NCI-H2227 treated with DMSO at 0.1 percent for 48 hours (cell line): ENCODE measurements around the gene EBF3.

Experiments
- DNase-seq: peaks from one replicate; lab custom pipeline; 2025; lab: John Stamatoyannopoulos, UW

The EBF3 gene, protein sequence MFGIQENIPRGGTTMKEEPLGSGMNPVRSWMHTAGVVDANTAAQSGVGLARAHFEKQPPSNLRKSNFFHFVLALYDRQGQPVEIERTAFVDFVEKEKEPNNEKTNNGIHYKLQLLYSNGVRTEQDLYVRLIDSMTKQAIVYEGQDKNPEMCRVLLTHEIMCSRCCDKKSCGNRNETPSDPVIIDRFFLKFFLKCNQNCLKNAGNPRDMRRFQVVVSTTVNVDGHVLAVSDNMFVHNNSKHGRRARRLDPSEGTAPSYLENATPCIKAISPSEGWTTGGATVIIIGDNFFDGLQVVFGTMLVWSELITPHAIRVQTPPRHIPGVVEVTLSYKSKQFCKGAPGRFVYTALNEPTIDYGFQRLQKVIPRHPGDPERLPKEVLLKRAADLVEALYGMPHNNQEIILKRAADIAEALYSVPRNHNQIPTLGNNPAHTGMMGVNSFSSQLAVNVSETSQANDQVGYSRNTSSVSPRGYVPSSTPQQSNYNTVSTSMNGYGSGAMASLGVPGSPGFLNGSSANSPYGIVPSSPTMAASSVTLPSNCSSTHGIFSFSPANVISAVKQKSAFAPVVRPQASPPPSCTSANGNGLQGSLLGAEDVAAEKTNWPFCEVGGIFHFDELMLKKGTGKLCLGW

DNA sequence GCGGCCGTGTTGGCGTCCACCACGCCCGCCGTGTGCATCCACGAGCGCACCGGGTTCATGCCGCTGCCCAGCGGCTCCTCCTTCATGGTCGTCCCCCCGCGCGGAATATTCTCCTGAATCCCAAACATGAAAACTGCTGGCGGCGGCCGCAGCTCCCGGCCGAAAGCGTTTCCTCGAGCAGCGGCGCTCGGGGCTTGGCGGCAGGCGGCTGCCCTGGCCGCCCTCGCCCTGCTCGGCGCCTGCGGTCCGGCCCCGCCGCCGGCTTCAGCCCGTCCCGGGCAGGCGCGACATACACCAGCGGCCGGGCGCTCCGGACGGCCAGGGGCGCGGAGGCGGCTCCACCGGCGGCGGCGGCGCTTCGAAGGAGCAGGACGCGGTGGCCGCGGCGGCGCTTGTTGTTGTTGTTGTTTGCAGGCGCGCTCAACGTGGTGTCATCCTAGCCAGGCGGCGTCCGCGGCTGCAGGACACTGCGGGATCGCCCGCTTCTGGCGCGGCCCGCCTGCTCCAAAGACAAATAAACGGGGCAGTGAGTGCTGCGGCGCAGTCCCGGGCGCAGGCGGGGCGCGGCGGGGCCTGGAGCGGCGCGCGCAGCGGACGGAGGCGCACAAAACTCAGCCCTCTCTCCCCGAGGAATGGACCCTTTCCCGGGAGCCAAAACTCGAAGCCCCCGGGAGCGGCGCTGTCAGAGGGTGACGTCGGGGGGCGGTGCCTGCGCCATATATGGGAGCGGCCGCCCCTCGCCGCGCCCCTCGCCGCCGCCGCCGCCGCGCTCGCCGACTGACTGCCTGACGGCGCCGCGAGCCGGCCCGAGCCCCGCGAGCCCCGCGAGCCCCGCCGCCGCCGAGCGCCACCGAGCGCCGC lies at the start of gene EBF3:
Gene EBF3, minus strand, starts transcription at position 634 of the 861 bp plus-strand sequence. Its CDS starts 506 bp downstream, at position 128.
- DNase-seq = no peak

- no peak for DNase-seq
These were observed 49.5 kb upstream of the EBF3 start for GRCh38 chr10:130013335-130014262.

DNA sequence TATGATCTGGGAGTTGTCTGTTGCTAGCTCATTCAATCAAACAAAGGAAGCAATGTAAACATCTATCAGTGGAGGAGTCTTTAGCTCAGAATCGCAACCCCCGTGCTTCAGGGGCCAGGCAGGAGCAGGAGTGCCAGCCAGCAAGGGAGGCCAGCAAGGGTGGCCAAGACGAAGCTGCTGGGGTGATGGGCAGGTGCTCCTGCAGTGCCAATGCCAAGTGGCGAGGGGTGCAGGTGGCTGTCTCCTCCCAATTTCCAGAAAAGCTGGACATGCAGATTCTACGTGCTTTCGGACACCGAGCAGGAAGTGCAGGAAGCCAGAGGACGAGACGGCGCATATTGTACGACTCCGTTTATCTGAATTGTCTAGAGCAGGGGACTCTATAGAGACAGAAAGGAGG lies 48.1 kb upstream of the EBF3 start:
- DNase-seq = no peak

DNA sequence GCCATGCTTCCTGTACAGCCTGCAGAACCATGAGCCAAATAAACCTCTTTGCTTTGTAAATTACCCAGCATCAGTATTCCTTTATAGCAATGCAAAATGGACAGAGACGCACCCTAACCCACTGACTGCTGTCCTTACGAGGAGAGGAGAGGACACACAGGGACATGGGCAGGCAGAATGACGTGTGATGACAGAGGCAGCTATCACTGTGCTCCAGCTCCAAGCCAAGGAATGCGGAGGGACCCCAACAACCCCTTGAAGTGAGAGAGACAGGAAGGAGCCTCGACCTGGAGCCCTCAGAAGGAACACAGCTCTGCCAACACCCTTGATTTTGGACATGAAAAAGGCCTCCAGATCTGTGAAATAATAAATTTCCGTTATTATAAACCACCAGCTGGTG lies 46.6 kb upstream of the EBF3 start:
- no peak for DNase-seq

- DNase-seq = no peak
These were observed 45.2 kb upstream of the EBF3 start for GRCh38 chr10:130009228-130009627.

GRCh38 chr10:130003787-130004613 lies 39.9 kb upstream of the EBF3 start:
- no peak for DNase-seq

GRCh38 chr10:130003166-130003565 lies 39.1 kb upstream of the EBF3 start:
- no peak for DNase-seq

- DNase-seq = no peak
These were observed 38.5 kb upstream of the EBF3 start for GRCh38 chr10:130002606-130003005.

DNA sequence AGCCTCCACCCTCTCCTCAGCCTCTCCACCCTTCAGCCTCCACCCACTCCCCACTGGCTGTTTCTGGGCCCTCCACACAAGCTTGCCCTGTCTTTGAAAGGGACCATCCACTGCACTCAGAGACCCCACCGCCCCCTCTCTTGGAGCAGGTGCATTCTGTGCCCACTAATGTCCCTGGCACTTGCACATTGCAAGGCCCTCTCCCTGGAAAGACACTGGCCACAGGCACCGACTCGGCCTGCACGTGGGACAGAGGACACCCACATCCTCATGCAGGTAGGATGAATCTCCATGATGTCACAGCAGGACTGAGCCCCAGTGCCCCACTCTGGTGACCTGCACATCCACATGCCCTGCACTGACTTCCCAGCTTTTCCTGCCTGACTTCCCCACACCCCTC lies 36.8 kb upstream of the EBF3 start:
- no peak for DNase-seq

GRCh38 chr10:129999140-129999539 lies 35.1 kb upstream of the EBF3 start:
- DNase-seq = no peak

GRCh38 chr10:129993621-129994020 lies 29.5 kb upstream of the EBF3 start:
- DNase-seq = no peak

GRCh38 chr10:129992356-129992755 lies 28.3 kb upstream of the EBF3 start:
- no peak for DNase-seq

DNA sequence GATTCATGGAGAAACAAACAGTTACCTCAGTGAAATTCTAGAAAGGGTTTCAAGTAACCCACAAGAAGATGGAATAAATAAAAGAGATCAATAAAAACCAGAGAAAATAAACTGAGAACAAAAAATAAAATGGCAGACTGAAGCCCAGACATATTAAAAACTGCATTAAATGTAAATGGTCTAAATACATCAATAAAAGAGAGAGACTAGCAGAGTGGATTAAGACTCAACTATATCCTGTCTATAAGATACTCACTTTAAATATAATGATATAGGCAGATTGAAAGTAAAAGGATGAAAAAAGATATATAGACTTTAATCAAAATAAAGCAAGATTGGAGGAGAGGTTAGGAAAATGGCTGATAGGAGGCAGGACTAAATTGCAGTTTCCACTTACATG lies 18.8 kb upstream of the EBF3 start:
- DNase-seq = no peak

DNA sequence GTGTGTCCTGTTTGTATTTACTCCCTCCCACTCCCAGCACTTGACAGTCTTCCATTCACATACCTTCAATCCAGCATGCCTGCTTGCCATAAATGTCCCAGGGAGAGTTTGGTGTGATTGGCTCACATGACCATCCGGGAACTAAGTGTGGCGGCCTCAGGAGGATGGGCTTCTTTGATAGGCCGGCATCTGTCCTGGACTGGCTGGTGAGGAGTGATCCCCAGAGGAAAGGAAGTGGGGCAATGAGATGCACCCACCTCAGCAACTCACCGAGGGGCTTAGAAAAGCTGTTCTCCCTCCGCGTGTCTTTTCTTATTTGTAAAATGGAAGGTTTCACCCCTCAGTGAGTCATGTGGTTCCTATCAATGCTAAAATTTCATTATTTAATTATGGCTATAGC lies 14.9 kb upstream of the EBF3 start:
- no peak for DNase-seq

- no peak for DNase-seq
These were observed 14.2 kb upstream of the EBF3 start for GRCh38 chr10:129978322-129978721.

GRCh38 chr10:129977794-129978193 lies 13.7 kb upstream of the EBF3 start:
- DNase-seq = no peak

DNA sequence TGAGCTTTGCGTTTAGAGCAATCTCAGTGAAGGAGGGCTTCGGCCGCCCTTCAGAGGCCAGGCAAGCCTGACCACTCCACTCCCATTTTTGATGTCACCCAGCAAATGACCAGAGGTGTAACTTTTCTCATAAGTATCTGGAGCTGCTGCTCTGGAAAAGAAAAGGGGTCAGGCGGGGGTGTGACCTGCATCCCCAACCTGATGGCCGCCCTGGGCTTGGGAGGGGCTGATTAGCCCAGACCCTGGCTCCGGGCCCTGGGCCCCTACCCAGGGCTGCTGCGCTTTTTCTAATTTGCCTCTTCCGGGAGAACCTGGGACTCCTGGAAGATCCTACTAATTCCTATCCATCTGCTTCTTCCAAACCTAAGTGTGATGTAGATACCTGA lies 9.6 kb upstream of the EBF3 start:
- DNase-seq = no peak

GRCh38 chr10:129972966-129973673 lies 9.0 kb upstream of the EBF3 start:
- DNase-seq = no peak

- no peak for DNase-seq
These were observed 8.3 kb upstream of the EBF3 start for GRCh38 chr10:129972145-129972965.
